Liver (tissue), 9 donors: ENCODE results near the gene OR10Z1. TPM values are rescaled to one million over a fixed set of nuclear protein-coding genes. Genes with fewer than 3 reads are reported as not detected.

Source experiments
- DNase-seq: peaks from one replicate; pipeline ENCODE4 v3.0.0-alpha.2; 2017; ENCODE audit warnings: low spot score
- H3K27ac ChIP-seq, 2 donors: one replicate each; pipeline ENCODE4 v1.7.0; 2013; ENCODE audit warnings: inconsistent platforms in 2 of 2, low read length in 2 of 2, control low read depth in 1 of 2, low read depth in 1 of 2, mild to moderate bottlenecking in 1 of 2
- H3K27me3 ChIP-seq, 4 donors: one replicate each; pipeline versions ENCODE4 v1.6.1 to v1.7.0; 2013; ENCODE audit warnings: low read length in 3 of 4, inconsistent platforms in 1 of 4, mild to moderate bottlenecking in 1 of 4, moderate library complexity in 1 of 4; ENCODE audit not compliant: control insufficient read depth in 4 of 4, insufficient read depth in 4 of 4
- H3K36me3 ChIP-seq, 4 donors: one replicate each; pipeline versions ENCODE4 v1.6.1 to v1.7.0; 2013; ENCODE audit warnings: low read length in 3 of 4, mild to moderate bottlenecking in 3 of 4, low read depth in 1 of 4, moderate library complexity in 1 of 4; ENCODE audit not compliant: control insufficient read depth in 4 of 4, insufficient read depth in 3 of 4
- H3K4me1 ChIP-seq, 4 donors: one replicate each; pipeline versions ENCODE4 v1.6.1 to v1.7.0; 2013; ENCODE audit warnings: low read length in 3 of 4, mild to moderate bottlenecking in 3 of 4, moderate library complexity in 1 of 4; ENCODE audit not compliant: control insufficient read depth in 4 of 4, insufficient read depth in 4 of 4
- H3K4me3 ChIP-seq, 3 donors: one replicate each; pipeline versions ENCODE4 v1.6.1 to v1.7.0; 2013; ENCODE audit warnings: low read length in 3 of 3, control low read depth in 1 of 3, low read depth in 1 of 3, mild to moderate bottlenecking in 1 of 3
- H3K9ac ChIP-seq, 2 donors: one replicate each; pipeline ENCODE4 v1.7.0; 2013; ENCODE audit warnings: low read length in 2 of 2, mild to moderate bottlenecking in 2 of 2, moderate library complexity in 2 of 2, control low read depth in 1 of 2, low read depth in 1 of 2
- H3K9me3 ChIP-seq, 4 donors: one replicate each; pipeline versions ENCODE4 v1.6.1 to v1.7.0; 2013; ENCODE audit warnings: low read length in 3 of 4; ENCODE audit not compliant: control insufficient read depth in 4 of 4
- EGR1 ChIP-seq, 2 donors: IDR thresholded peaks; 2 replicates each; pipeline ENCODE4 v1.6.1; 2016 to 2018; ENCODE audit warnings: antibody characterized with exemption in 2 of 2, low read depth in 2 of 2
- FOXA1 ChIP-seq: IDR thresholded peaks from 2 replicates; pipeline ENCODE4 v1.6.1; 2016; ENCODE audit warnings: antibody characterized with exemption
- FOXA2 ChIP-seq: IDR thresholded peaks from 2 replicates; pipeline ENCODE4 v1.6.1; 2016; ENCODE audit warnings: antibody characterized with exemption
- GABPA ChIP-seq, 2 donors: IDR thresholded peaks in 1 of 2; conservative IDR thresholded peaks in 1 of 2; 2 replicates each; pipeline ENCODE4 v1.6.1; 2016; ENCODE audit warnings: antibody characterized with exemption in 2 of 2, mild to moderate bottlenecking in 1 of 2, moderate library complexity in 1 of 2
- HNF4A ChIP-seq, 2 donors: conservative IDR thresholded peaks; 2 replicates each; pipeline ENCODE4 v1.6.1; 2016; ENCODE audit warnings: antibody characterized with exemption in 2 of 2, mild to moderate bottlenecking in 2 of 2
- JUND ChIP-seq, 2 donors: IDR thresholded peaks; 2 replicates each; pipeline ENCODE4 v1.6.1; 2016; ENCODE audit warnings: antibody characterized with exemption in 2 of 2
- NR2F2 ChIP-seq: IDR thresholded peaks from 2 replicates; pipeline ENCODE4 v1.6.1; 2016; ENCODE audit warnings: antibody characterized with exemption
- RAD21 ChIP-seq, 2 donors: IDR thresholded peaks; 2 replicates each; pipeline ENCODE4 v1.6.1; 2016; ENCODE audit warnings: antibody characterized with exemption in 2 of 2, mild to moderate bottlenecking in 2 of 2
- TAF1 ChIP-seq: conservative IDR thresholded peaks from 2 replicates; pipeline ENCODE4 v1.6.1; 2016; ENCODE audit warnings: antibody characterized with exemption, mild to moderate bottlenecking
- YY1 ChIP-seq: IDR thresholded peaks from 2 replicates; pipeline ENCODE4 v1.6.1; 2016; ENCODE audit warnings: antibody characterized with exemption, mild to moderate bottlenecking
- WGBS: extraction: QIAGEN DNeasy Blood & Tissue Kit; methylation state at CpG from one replicate; pipeline ENCODE4 v1.1.7; 2013; 5-methylcytosine and 5-hydroxymethylcytosine counted together
- polyA plus RNA-seq, 2 donors: library from polyadenylated mRNA; stranded (reverse) in 1 of 2; unstranded in 1 of 2; fragments of 200-250 nt in 1 of 2; fragments of >200 nt in 1 of 2; fragmentation: Nextera tagmentation in 1 of 2; extraction: Ambion mirVana in 1 of 2; gene quantifications; one replicate each; pipeline versions ENCODE4 v1.2.1 to v1.2.3, GENCODE V29; 2013 to 2015
- total RNA-seq, 2 donors: library from RNA; depleted of rRNA; stranded (reverse); fragments of >200 nt; gene quantifications; one replicate each; pipeline ENCODE4 v1.2.3, GENCODE V29; 2014
- TF ChIP-seq, protein P1 (sequence below): IDR thresholded peaks from 2 replicates; pipeline ENCODE4 v1.6.1; 2016; ENCODE audit warnings: antibody characterized with exemption, mild to moderate bottlenecking
- TF ChIP-seq, protein P2 (sequence below): fragments of 150-350 bp; IDR thresholded peaks from 2 replicates; pipeline ENCODE4 v1.5.1; 2017; ENCODE audit warnings: improper control_type of control experiment, low read depth, low read length; ENCODE audit not compliant: missing input control
- TF ChIP-seq, protein P3 (sequence below): IDR thresholded peaks from 2 replicates; pipeline ENCODE4 v1.6.1; 2016; ENCODE audit warnings: antibody characterized with exemption
- TF ChIP-seq, protein P4 (sequence below): IDR thresholded peaks from 2 replicates; pipeline ENCODE4 v1.6.1; 2016; ENCODE audit warnings: antibody characterized with exemption
- TF ChIP-seq, protein P5 (sequence below): IDR thresholded peaks from 2 replicates; pipeline ENCODE4 v1.6.1; 2016; ENCODE audit warnings: antibody characterized with exemption
- donor health status: healthy.
- donor health status: healthy.
- donor health status: healthy.
- donor health status: healthy.
- donor health status: healthy.

OR10Z1 gene
- total and polyA plus RNA-seq, 4 donors: not detected

DNA sequence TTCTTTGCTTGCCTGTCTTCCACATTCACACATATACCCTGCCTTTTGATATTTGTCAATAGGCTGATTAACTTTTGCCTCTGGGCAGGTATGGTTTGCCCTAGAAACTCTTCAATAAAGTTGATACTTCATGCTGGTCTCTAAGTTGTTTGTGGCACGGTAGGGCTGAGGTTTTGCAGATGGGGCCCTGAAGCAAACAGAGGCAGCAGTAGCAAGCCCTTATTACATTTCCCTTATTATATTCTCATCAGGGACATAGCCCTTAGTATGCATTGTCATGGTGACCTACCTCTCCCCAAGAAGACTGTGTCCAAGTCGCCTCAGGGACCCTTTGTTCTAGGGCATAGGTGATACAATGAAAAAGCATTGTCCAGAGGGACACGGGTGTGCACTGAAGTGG lies 34.6 kb upstream of the OR10Z1 start, which contains the start of gene OR6P1:
TSS of gene OR6P1 (minus strand) at position 101 of the 400 bp plus-strand sequence. CDS start 6,976 bp downstream, outside the sequence.
- Histone ChIP-seq H3K36me3 (no peaks in the 10 kb centered on the region), H3K27me3 (peaks cover 0 to 3% (median 0%) of the 10 kb centered on the region in 4 donors), H3K9ac (no peak within 1 kb of the TSS), H3K4me3 (no peak within 1 kb of the TSS), H3K9me3 (no peaks in the 10 kb centered on the region), H3K27ac (no peak within 1 kb of the TSS), H3K4me1 (no peaks in the 10 kb centered on the region)
- DNase-seq: no peak
- TF ChIP-seq, protein P1, sequence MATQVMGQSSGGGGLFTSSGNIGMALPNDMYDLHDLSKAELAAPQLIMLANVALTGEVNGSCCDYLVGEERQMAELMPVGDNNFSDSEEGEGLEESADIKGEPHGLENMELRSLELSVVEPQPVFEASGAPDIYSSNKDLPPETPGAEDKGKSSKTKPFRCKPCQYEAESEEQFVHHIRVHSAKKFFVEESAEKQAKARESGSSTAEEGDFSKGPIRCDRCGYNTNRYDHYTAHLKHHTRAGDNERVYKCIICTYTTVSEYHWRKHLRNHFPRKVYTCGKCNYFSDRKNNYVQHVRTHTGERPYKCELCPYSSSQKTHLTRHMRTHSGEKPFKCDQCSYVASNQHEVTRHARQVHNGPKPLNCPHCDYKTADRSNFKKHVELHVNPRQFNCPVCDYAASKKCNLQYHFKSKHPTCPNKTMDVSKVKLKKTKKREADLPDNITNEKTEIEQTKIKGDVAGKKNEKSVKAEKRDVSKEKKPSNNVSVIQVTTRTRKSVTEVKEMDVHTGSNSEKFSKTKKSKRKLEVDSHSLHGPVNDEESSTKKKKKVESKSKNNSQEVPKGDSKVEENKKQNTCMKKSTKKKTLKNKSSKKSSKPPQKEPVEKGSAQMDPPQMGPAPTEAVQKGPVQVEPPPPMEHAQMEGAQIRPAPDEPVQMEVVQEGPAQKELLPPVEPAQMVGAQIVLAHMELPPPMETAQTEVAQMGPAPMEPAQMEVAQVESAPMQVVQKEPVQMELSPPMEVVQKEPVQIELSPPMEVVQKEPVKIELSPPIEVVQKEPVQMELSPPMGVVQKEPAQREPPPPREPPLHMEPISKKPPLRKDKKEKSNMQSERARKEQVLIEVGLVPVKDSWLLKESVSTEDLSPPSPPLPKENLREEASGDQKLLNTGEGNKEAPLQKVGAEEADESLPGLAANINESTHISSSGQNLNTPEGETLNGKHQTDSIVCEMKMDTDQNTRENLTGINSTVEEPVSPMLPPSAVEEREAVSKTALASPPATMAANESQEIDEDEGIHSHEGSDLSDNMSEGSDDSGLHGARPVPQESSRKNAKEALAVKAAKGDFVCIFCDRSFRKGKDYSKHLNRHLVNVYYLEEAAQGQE: no peak
- TF ChIP-seq GABPA (IDR thresholded peaks at IDR 0.05 in 1 of 2, conservative IDR thresholded peaks at IDR 0.05 in 1 of 2) (no peak), FOXA1 (no peak), JUND (IDR thresholded peaks at IDR 0.05) (no peak), EGR1 (IDR thresholded peaks at IDR 0.05; ENCODE audit: low read depth in 2 of 2) (no peak), FOXA2 (no peak), HNF4A (conservative IDR thresholded peaks at IDR 0.05) (no peak), TAF1 (no peak)
- TF ChIP-seq, protein P2, sequence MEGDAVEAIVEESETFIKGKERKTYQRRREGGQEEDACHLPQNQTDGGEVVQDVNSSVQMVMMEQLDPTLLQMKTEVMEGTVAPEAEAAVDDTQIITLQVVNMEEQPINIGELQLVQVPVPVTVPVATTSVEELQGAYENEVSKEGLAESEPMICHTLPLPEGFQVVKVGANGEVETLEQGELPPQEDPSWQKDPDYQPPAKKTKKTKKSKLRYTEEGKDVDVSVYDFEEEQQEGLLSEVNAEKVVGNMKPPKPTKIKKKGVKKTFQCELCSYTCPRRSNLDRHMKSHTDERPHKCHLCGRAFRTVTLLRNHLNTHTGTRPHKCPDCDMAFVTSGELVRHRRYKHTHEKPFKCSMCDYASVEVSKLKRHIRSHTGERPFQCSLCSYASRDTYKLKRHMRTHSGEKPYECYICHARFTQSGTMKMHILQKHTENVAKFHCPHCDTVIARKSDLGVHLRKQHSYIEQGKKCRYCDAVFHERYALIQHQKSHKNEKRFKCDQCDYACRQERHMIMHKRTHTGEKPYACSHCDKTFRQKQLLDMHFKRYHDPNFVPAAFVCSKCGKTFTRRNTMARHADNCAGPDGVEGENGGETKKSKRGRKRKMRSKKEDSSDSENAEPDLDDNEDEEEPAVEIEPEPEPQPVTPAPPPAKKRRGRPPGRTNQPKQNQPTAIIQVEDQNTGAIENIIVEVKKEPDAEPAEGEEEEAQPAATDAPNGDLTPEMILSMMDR: no peak
- TF ChIP-seq, protein P3, sequence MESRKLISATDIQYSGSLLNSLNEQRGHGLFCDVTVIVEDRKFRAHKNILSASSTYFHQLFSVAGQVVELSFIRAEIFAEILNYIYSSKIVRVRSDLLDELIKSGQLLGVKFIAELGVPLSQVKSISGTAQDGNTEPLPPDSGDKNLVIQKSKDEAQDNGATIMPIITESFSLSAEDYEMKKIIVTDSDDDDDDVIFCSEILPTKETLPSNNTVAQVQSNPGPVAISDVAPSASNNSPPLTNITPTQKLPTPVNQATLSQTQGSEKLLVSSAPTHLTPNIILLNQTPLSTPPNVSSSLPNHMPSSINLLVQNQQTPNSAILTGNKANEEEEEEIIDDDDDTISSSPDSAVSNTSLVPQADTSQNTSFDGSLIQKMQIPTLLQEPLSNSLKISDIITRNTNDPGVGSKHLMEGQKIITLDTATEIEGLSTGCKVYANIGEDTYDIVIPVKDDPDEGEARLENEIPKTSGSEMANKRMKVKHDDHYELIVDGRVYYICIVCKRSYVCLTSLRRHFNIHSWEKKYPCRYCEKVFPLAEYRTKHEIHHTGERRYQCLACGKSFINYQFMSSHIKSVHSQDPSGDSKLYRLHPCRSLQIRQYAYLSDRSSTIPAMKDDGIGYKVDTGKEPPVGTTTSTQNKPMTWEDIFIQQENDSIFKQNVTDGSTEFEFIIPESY: no peak
- TF ChIP-seq, protein P4, sequence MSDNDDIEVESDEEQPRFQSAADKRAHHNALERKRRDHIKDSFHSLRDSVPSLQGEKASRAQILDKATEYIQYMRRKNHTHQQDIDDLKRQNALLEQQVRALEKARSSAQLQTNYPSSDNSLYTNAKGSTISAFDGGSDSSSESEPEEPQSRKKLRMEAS: no peak
- TF ChIP-seq, protein P5, sequence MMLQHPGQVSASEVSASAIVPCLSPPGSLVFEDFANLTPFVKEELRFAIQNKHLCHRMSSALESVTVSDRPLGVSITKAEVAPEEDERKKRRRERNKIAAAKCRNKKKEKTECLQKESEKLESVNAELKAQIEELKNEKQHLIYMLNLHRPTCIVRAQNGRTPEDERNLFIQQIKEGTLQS: no peak
- 52% methylated on average over 3 of the region's 3 CpGs for WGBS

DNA sequence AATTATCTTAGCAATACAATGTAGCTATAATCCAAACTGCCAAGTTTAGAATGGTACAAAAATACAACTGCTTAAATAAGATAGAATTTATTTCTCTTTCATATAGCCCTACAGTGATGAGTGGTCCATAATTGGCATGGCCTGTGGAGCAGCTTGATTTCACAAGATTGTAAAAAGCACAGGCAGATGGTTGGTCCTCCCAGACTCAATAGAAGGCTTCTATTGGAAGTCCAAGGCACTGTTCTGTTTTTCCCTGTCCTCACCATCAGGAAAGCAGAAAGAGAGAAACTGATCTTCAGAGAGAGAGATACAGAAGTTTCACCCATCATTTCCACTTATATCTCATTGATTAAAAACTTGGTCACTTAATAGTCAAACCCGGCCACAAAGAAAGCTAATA lies 32.8 kb upstream of the OR10Z1 start:
- H3K9me3 ChIP-seq: no peaks in the 10 kb centered on the region
- no peak overlapping the region for H3K27ac ChIP-seq
- H3K36me3 ChIP-seq: no peaks in the 10 kb centered on the region
- WGBS: 76% methylated on average over 1 of the region's 1 CpG
- no peak for TF ChIP-seq FOXA1
- no peak for TF ChIP-seq RAD21 (IDR thresholded peaks at IDR 0.05)
- TF ChIP-seq NR2F2: no peak
- no peak for TF ChIP-seq EGR1 (IDR thresholded peaks at IDR 0.05; ENCODE audit: low read depth in 2 of 2)
- TF ChIP-seq JUND (IDR thresholded peaks at IDR 0.05): no peak
- no peak for TF ChIP-seq GABPA (IDR thresholded peaks at IDR 0.05 in 1 of 2, conservative IDR thresholded peaks at IDR 0.05 in 1 of 2)
- no peak for TF ChIP-seq YY1
- TF ChIP-seq FOXA2: no peak
- TF ChIP-seq, protein P4: no peak
- no peak overlapping the region for H3K9ac ChIP-seq
- no peak overlapping the region for H3K4me3 ChIP-seq
- no peaks in the 10 kb centered on the region for H3K4me1 ChIP-seq
- peaks cover 0 to 5% (median 0%) of the 10 kb centered on the region in 4 donors for H3K27me3 ChIP-seq
- no peak for DNase-seq
